ENCODE results near the gene BABAM2. TPM values are rescaled to one million over a fixed set of nuclear protein-coding genes. Genes with fewer than 3 reads are reported as not detected.

The BABAM2 gene
- total RNA-seq, 4 donors from 2014 or later = 35.0 to 70.5 (median 51.5) TPM

DNA sequence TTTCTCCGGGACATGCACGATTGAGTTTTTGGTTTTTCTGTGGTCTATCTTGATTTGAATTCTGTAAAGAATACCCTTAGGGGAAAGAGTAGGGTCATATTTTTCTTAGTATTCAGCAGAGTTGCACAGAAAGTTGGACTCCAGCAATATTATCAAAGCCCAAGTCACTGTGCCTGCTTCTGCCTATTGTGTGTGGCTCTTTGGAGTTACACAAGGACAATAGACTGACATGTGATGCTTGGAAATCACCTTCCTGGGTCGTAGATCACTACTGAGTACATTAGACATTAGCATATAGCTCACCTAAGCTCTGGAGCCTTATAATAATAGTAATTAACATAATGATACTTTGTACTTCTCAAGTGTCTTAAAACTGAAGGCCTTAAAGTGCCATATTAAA, 263.3 kb downstream of the BABAM2 start:
- no peaks in the 10 kb centered on the region for H3K27me3 ChIP-seq
- H3K9me3 ChIP-seq = peaks cover 0 to 9% (median 0%) of the 10 kb centered on the region in 4 donors
- peak overlapping the region in 2 of 4 donors; percentile 18 to 40 for H3K27ac ChIP-seq
- H3K36me3 ChIP-seq = no peaks in the 10 kb centered on the region
- TF ChIP-seq, protein P1, sequence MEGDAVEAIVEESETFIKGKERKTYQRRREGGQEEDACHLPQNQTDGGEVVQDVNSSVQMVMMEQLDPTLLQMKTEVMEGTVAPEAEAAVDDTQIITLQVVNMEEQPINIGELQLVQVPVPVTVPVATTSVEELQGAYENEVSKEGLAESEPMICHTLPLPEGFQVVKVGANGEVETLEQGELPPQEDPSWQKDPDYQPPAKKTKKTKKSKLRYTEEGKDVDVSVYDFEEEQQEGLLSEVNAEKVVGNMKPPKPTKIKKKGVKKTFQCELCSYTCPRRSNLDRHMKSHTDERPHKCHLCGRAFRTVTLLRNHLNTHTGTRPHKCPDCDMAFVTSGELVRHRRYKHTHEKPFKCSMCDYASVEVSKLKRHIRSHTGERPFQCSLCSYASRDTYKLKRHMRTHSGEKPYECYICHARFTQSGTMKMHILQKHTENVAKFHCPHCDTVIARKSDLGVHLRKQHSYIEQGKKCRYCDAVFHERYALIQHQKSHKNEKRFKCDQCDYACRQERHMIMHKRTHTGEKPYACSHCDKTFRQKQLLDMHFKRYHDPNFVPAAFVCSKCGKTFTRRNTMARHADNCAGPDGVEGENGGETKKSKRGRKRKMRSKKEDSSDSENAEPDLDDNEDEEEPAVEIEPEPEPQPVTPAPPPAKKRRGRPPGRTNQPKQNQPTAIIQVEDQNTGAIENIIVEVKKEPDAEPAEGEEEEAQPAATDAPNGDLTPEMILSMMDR (IDR thresholded peaks at IDR 0.05) = no peak
- TF ChIP-seq POLR2A (IDR thresholded peaks at IDR 0.05) = no peak
- peaks cover 0 to 8% (median 0%) of the 10 kb centered on the region in 4 donors for H3K4me1 ChIP-seq
- H3K4me3 ChIP-seq = no peak overlapping the region
- DNase-seq = peak in 1 of 3 donors; percentile 57

DNA sequence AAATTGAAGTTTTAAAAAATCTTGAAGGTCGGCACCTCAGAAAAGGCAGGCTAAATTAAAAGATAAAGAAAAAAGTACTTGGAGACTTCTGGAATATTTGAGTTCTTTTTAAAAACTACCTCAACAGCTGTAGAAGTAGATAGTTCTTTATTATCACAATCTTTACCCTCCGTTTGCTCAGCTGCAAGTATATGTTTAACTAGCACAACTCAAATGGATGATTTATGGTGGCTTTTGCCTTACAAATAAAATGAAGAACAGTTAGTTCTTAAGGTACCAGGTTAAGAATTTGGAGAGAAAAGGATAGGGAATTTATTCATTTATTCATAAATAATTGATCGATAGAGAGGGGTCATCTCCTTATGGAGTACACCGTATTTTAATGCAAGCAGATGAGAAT, 264.6 kb downstream of the BABAM2 start:
- H3K9me3 ChIP-seq = peaks cover 0 to 9% (median 0%) of the 10 kb centered on the region in 4 donors
- no peak for TF ChIP-seq POLR2A (IDR thresholded peaks at IDR 0.05)
- TF ChIP-seq, protein P1 (IDR thresholded peaks at IDR 0.05) = no peak
- H3K4me1 ChIP-seq = peaks cover 0 to 8% (median 0%) of the 10 kb centered on the region in 4 donors
- no peaks in the 10 kb centered on the region for H3K36me3 ChIP-seq
- H3K27me3 ChIP-seq = no peaks in the 10 kb centered on the region
- peak overlapping the region in 1 of 4 donors; percentile 18 for H3K27ac ChIP-seq
- no peak for DNase-seq
- no peak overlapping the region for H3K4me3 ChIP-seq

- TF ChIP-seq POLR2A (IDR thresholded peaks at IDR 0.05) = no peak
- TF ChIP-seq, protein P1 (IDR thresholded peaks at IDR 0.05) = peak in 4 of 6 experiments; percentile 40 to 81 (median 72)
- H3K4me3 ChIP-seq = no peak overlapping the region
- peak in 1 of 3 donors; percentile 51 for DNase-seq
Observed at GRCh38 chr2:28155627-28156026, 265.1 kb downstream of the BABAM2 start.

DNA sequence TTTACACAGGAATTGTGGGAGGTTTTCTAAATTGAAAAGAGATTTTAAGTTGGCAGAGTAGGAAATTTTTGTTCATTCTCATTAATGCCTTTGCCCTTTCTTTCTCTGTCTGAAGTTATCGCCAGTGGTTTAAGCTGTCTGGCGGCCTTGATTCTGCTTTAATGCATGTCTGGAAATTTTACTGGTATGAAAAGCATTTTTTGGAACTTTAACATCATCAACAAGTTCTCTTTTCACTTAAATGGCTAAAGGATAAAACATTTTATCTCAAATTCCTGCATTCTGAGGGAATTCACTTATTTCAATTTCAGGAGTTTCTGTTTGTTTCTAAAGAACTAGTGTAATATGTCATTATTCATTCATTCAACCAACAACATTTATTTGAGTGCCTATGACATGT, 268.3 kb downstream of the BABAM2 start:
- Histone ChIP-seq H3K9me3 (peaks cover 0 to 9% (median 0%) of the 10 kb centered on the region in 4 donors), H3K4me3 (no peak overlapping the region), H3K36me3 (no peaks in the 10 kb centered on the region), H3K27me3 (no peaks in the 10 kb centered on the region), H3K27ac (no peak overlapping the region), H3K4me1 (peaks cover 0 to 8% (median 0%) of the 10 kb centered on the region in 4 donors)
- TF ChIP-seq, protein P1 (IDR thresholded peaks at IDR 0.05) = no peak
- TF ChIP-seq POLR2A (IDR thresholded peaks at IDR 0.05) = no peak
- no peak for DNase-seq

More at GRCh38 chr2:28155627-28156026, 265.1 kb downstream of the BABAM2 start:
- Histone ChIP-seq H3K36me3 (no peaks in the 10 kb centered on the region), H3K27me3 (no peaks in the 10 kb centered on the region), H3K4me1 (peaks cover 0 to 8% (median 0%) of the 10 kb centered on the region in 4 donors), H3K27ac (no peak overlapping the region), H3K9me3 (peaks cover 0 to 9% (median 0%) of the 10 kb centered on the region in 4 donors)

DNA sequence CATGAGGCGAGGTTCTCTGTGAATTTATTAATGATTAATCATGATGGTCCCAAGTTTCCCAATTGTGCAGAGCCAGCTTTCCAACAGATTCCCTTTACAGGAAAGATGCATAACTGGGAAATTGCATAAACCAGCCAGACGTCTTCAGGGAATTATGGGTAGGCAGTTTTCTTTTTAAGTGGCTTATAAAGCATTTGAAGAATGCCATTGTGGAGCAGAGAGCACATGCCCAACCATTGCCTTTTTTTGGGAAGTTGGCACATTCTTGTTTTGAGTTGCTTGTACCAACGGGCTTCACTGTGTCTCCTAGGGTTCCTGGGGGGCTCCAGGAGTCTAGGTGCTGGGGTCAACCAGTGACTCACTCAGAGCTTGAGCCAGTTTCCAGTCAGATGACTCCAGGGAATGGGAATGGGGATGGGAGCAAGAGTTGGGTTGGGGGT, 270.5 kb downstream of the BABAM2 start:
- Histone ChIP-seq H3K36me3 (no peaks in the 10 kb centered on the region), H3K9me3 (peaks cover 0 to 3% (median 0%) of the 10 kb centered on the region in 4 donors), H3K4me3 (no peak overlapping the region), H3K27me3 (no peaks in the 10 kb centered on the region), H3K4me1 (no peaks in the 10 kb centered on the region), H3K27ac (no peak overlapping the region)
- TF ChIP-seq, protein P1 (IDR thresholded peaks at IDR 0.05) = no peak
- no peak for TF ChIP-seq POLR2A (IDR thresholded peaks at IDR 0.05)
- DNase-seq = no peak

All from Peyer's patch (tissue), 4 donors.